ENCODE results near the gene TTC39A. TPM values are rescaled to one million over a fixed set of nuclear protein-coding genes. Genes with fewer than 3 reads are reported as not detected.

Gene TTC39A
- total and polyA plus RNA-seq, 9 donors: 1.3 to 5.1 (median 3.6) TPM

GRCh38 chr1:51270751-51271150 is 59.6 kb downstream of the TTC39A start:
- Histone ChIP-seq H3K36me3 (ENCODE audit: control insufficient read depth, insufficient read depth, low read length) (peaks cover 12% of the 10 kb centered on the region), H3K4me3 (ENCODE audit: low read length) (no peak overlapping the region), H3K9me3 (replicated peaks; ENCODE audit: control insufficient read depth, low read depth, low read length) (no peaks in the 10 kb centered on the region), H3K27ac (ENCODE audit: low read length) (no peak overlapping the region), H3K4me1 (ENCODE audit: control insufficient read depth, insufficient read depth, low read length) (no peaks in the 10 kb centered on the region), H3K27me3 (ENCODE audit: control insufficient read depth, insufficient read depth, low read length) (no peaks in the 10 kb centered on the region)
- peak; percentile 22 for DNase-seq

GRCh38 chr1:51268634-51269033 is 61.7 kb downstream of the TTC39A start:
- Histone ChIP-seq H3K27me3 (ENCODE audit: control insufficient read depth, insufficient read depth, low read length) (no peaks in the 10 kb centered on the region), H3K27ac (ENCODE audit: low read length) (no peak overlapping the region)

GRCh38 chr1:51266791-51267190 is 63.6 kb downstream of the TTC39A start:
- Histone ChIP-seq H3K27me3 (ENCODE audit: control insufficient read depth, insufficient read depth, low read length) (no peaks in the 10 kb centered on the region), H3K4me1 (ENCODE audit: control insufficient read depth, insufficient read depth, low read length) (peaks cover 12% of the 10 kb centered on the region)

More at GRCh38 chr1:51268634-51269033, 61.7 kb downstream of the TTC39A start:
- WGBS (ENCODE audit: insufficient coverage): 82% methylated on average over 1 of the region's 2 CpGs
- Histone ChIP-seq H3K36me3 (ENCODE audit: control insufficient read depth, insufficient read depth, low read length) (peaks cover 8% of the 10 kb centered on the region), H3K4me3 (ENCODE audit: low read length) (no peak overlapping the region), H3K9me3 (replicated peaks; ENCODE audit: control insufficient read depth, low read depth, low read length) (no peaks in the 10 kb centered on the region), H3K4me1 (ENCODE audit: control insufficient read depth, insufficient read depth, low read length) (peaks cover 12% of the 10 kb centered on the region)
- peak; percentile 41 for DNase-seq

GRCh38 chr1:51266181-51266580 is 64.2 kb downstream of the TTC39A start:
- H3K9me3 ChIP-seq (replicated peaks; ENCODE audit: control insufficient read depth, low read depth, low read length): no peaks in the 10 kb centered on the region
- no peak overlapping the region for H3K4me3 ChIP-seq (ENCODE audit: low read length)
- peaks cover 7% of the 10 kb centered on the region for H3K36me3 ChIP-seq (ENCODE audit: control insufficient read depth, insufficient read depth, low read length)
- 100% methylated on average over 1 of the region's 2 CpGs for WGBS (ENCODE audit: insufficient coverage)
- H3K27me3 ChIP-seq (ENCODE audit: control insufficient read depth, insufficient read depth, low read length): no peaks in the 10 kb centered on the region
- no peak for DNase-seq
- H3K4me1 ChIP-seq (ENCODE audit: control insufficient read depth, insufficient read depth, low read length): peaks cover 12% of the 10 kb centered on the region
- H3K27ac ChIP-seq (ENCODE audit: low read length): no peak overlapping the region

More at GRCh38 chr1:51266791-51267190, 63.6 kb downstream of the TTC39A start:
- peaks cover 8% of the 10 kb centered on the region for H3K36me3 ChIP-seq (ENCODE audit: control insufficient read depth, insufficient read depth, low read length)
- no peaks in the 10 kb centered on the region for H3K9me3 ChIP-seq (replicated peaks; ENCODE audit: control insufficient read depth, low read depth, low read length)
- no peak overlapping the region for H3K27ac ChIP-seq (ENCODE audit: low read length)
- no peak overlapping the region for H3K4me3 ChIP-seq (ENCODE audit: low read length)
- no CpG with 5 or more reads among the region's 4 CpGs for WGBS (ENCODE audit: insufficient coverage)
- no peak for DNase-seq

- Histone ChIP-seq H3K36me3 (ENCODE audit: control insufficient read depth, insufficient read depth, low read length) (peaks cover 4% of the 10 kb centered on the region), H3K27ac (ENCODE audit: low read length) (no peak overlapping the region), H3K4me1 (ENCODE audit: control insufficient read depth, insufficient read depth, low read length) (peaks cover 12% of the 10 kb centered on the region), H3K4me3 (ENCODE audit: low read length) (no peak overlapping the region), H3K27me3 (ENCODE audit: control insufficient read depth, insufficient read depth, low read length) (no peaks in the 10 kb centered on the region), H3K9me3 (replicated peaks; ENCODE audit: control insufficient read depth, low read depth, low read length) (no peaks in the 10 kb centered on the region)
- DNase-seq: no peak
- WGBS (ENCODE audit: insufficient coverage): no CpG with 5 or more reads among the region's 4 CpGs
Measured at GRCh38 chr1:51265618-51266017, 64.7 kb downstream of the TTC39A start.

GRCh38 chr1:51264451-51264850 is 65.9 kb downstream of the TTC39A start:
- H3K27me3 ChIP-seq (ENCODE audit: control insufficient read depth, insufficient read depth, low read length): no peaks in the 10 kb centered on the region
- peaks cover 12% of the 10 kb centered on the region for H3K4me1 ChIP-seq (ENCODE audit: control insufficient read depth, insufficient read depth, low read length)
- no peaks in the 10 kb centered on the region for H3K9me3 ChIP-seq (replicated peaks; ENCODE audit: control insufficient read depth, low read depth, low read length)
- peak; percentile 92 for DNase-seq
- H3K36me3 ChIP-seq (ENCODE audit: control insufficient read depth, insufficient read depth, low read length): no peaks in the 10 kb centered on the region
- peak overlapping the region; percentile 73 for H3K27ac ChIP-seq (ENCODE audit: low read length)
- 0% methylated on average over 1 of the region's 3 CpGs for WGBS (ENCODE audit: insufficient coverage)
- no peak overlapping the region for H3K4me3 ChIP-seq (ENCODE audit: low read length)

GRCh38 chr1:51263147-51263877 is 67.0 kb downstream of the TTC39A start:
- H3K4me1 ChIP-seq (ENCODE audit: control insufficient read depth, insufficient read depth, low read length): peaks cover 12% of the 10 kb centered on the region
- 87% methylated on average over 1 of the region's 4 CpGs for WGBS (ENCODE audit: insufficient coverage)

GRCh38 chr1:51255331-51255730 is 75.0 kb downstream of the TTC39A start:
- Histone ChIP-seq H3K4me3 (ENCODE audit: low read length) (no peak overlapping the region), H3K9me3 (replicated peaks; ENCODE audit: control insufficient read depth, low read depth, low read length) (no peaks in the 10 kb centered on the region), H3K36me3 (ENCODE audit: control insufficient read depth, insufficient read depth, low read length) (peaks cover 3% of the 10 kb centered on the region), H3K4me1 (ENCODE audit: control insufficient read depth, insufficient read depth, low read length) (no peaks in the 10 kb centered on the region), H3K27me3 (ENCODE audit: control insufficient read depth, insufficient read depth, low read length) (no peaks in the 10 kb centered on the region), H3K27ac (ENCODE audit: low read length) (no peak overlapping the region)
- no peak for DNase-seq
- 92% methylated on average over 1 of the region's 3 CpGs for WGBS (ENCODE audit: insufficient coverage)

More at GRCh38 chr1:51263147-51263877, 67.0 kb downstream of the TTC39A start:
- Histone ChIP-seq H3K27ac (ENCODE audit: low read length) (no peak overlapping the region), H3K9me3 (replicated peaks; ENCODE audit: control insufficient read depth, low read depth, low read length) (no peaks in the 10 kb centered on the region), H3K27me3 (ENCODE audit: control insufficient read depth, insufficient read depth, low read length) (no peaks in the 10 kb centered on the region), H3K36me3 (ENCODE audit: control insufficient read depth, insufficient read depth, low read length) (no peaks in the 10 kb centered on the region), H3K4me3 (ENCODE audit: low read length) (no peak overlapping the region)
- DNase-seq: no peak

GRCh38 chr1:51253691-51254090 is 76.7 kb downstream of the TTC39A start:
- Histone ChIP-seq H3K4me3 (ENCODE audit: low read length) (no peak overlapping the region), H3K27me3 (ENCODE audit: control insufficient read depth, insufficient read depth, low read length) (no peaks in the 10 kb centered on the region), H3K36me3 (ENCODE audit: control insufficient read depth, insufficient read depth, low read length) (peaks cover 3% of the 10 kb centered on the region), H3K9me3 (replicated peaks; ENCODE audit: control insufficient read depth, low read depth, low read length) (no peaks in the 10 kb centered on the region), H3K27ac (ENCODE audit: low read length) (no peak overlapping the region), H3K4me1 (ENCODE audit: control insufficient read depth, insufficient read depth, low read length) (no peaks in the 10 kb centered on the region)
- no peak for DNase-seq
- 60% methylated on average over 1 of the region's 5 CpGs for WGBS (ENCODE audit: insufficient coverage)

GRCh38 chr1:51252366-51252765 is 78.0 kb downstream of the TTC39A start:
- H3K27ac ChIP-seq (ENCODE audit: low read length): no peak overlapping the region
- H3K27me3 ChIP-seq (ENCODE audit: control insufficient read depth, insufficient read depth, low read length): no peaks in the 10 kb centered on the region
- H3K4me1 ChIP-seq (ENCODE audit: control insufficient read depth, insufficient read depth, low read length): no peaks in the 10 kb centered on the region
- H3K9me3 ChIP-seq (replicated peaks; ENCODE audit: control insufficient read depth, low read depth, low read length): no peaks in the 10 kb centered on the region
- no peak overlapping the region for H3K4me3 ChIP-seq (ENCODE audit: low read length)
- 94% methylated on average over 4 of the region's 6 CpGs for WGBS (ENCODE audit: insufficient coverage)
- H3K36me3 ChIP-seq (ENCODE audit: control insufficient read depth, insufficient read depth, low read length): peaks cover 3% of the 10 kb centered on the region
- no peak for DNase-seq
